Inflammatory macrophage treated with lipopolysaccharide for 1 hour (primary cell): ENCODE measurements around the gene ZNF500.
"Not testable (repeated sequence)": the region's sequence is repeated elsewhere in the genome, so short reads cannot be mapped to it uniquely, and the experiment has no call there.

Source experiments
- DNase-seq, 2 donors: peaks; one replicate each; pipeline ENCODE4 v3.0.0-alpha.2; 2020 to 2022

Gene ZNF500

DNA sequence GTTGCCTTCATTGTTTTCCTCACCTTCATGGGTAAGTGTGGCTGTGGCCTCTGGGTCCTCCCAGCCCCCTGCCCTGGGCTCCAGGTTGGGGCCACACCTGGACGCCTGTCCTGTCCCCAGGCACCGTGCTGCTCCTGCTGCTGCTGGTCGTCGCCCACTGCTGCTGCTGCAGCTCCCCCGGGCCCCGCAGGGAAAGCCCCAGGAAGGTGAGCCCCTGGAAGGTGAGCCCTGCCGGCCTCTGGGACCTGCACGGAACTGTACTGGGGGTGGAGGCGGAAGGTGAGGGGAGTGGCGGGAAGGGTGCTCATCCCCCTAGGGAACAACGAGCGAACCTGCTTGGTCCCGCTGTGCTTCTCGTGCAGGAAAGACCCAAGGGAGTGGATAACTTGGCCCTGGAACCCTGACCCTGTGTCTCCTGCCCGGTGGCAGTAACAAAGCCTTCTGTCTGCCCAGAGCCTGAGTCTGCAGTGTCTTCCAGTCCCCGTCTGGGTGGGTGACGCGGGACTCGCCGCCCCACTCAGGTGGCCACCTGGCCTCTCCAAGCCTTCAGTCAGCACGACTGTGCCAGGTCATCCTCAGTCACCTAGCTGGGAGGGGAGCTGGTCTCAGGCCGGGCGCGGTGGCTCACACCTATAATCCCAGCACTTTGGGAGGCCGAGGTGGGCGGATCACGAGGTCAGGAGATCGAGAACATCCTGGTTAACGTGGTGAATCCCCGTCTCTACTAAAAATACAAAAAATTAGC is 29.0 kb upstream of the ZNF500 start:
- no peak for DNase-seq

DNA sequence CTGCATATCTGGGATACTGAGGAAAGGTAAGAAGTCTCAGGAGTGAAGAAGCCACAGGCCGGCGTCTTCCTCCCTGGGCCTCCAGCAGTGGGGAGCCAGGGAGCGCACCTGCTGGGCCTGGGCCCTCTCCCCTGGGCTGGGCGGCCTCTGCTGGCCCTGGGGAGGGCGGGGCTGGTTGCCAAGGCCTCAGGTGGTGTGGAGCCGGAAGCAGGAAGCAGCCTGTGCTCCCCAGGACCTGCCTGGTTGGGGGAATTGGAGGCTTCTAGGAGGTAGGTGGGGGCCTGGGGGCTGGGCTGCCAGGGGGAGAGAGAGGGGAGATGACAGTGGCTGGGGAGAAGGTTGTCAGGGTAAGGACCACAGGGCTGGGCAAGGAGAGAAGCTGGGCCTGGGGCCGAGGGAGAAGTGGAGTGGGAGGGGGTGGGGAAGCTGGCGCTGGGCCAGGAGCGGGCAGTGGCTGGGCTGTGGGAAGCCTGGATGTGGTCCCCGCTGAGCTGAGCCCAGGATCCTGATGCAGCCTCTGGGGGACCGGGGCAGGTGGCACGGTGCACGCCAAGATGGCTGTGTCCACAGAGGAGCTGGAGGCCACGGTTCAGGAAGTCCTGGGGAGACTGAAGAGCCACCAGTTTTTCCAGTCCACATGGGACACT is 28.3 kb upstream of the ZNF500 start, which contains the start of gene SMIM22:
Gene SMIM22 (plus strand): TSS at position 189 of the 647 bp plus-strand sequence. CDS start 366 bp downstream, at position 555.
- DNase-seq = no peak

DNA sequence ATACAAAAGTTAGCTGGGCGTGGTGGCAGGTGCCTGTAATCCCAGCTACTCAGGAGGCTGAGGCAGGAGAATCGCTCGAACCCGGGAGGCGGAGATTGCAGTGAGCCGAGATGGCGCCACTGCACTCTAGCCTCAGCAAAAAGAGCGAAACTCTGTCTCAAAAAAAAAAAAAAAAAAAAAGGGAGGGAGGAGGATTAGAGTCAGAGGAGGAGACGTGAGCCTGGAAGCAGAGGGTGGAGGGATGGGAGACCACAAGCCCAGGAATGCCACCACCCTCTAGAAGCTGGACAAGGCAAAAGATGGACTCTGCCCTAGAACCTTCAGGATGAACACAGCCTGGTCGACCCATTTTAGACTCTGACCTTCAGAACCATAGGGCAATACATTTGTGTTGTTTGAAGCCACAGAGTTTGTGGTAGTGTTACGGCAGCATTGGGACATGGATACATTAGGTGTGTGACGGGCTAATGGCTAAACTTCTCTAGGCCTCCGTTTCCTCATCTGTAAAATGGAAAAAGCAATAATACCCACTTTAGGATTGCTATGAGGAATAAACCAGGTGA is 26.1 kb upstream of the ZNF500 start:
- DNase-seq = no peak

DNA sequence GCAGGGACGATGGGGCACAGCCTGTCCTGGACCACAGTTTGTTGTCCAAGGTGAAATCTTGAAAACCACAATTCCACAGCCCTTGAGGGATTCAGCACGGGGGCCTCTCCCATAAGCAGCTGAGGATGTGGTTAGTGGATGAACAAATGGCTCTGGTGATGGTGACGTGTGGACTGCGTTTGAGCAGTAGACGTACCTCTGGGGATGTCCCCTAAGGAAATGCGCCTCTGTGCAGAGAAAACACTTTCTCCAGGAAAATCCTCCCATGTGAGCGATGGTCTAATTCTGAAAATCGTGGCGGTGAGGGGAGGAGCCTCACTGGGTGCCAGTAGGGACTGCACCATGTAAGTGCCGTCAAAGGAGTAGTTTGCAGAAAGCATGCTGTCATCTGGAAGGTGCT is 23.9 kb upstream of the ZNF500 start:
- DNase-seq = peak in 1 of 2 donors; percentile 40

GRCh38 chr16:4790261-4790660 is 23.3 kb upstream of the ZNF500 start:
- DNase-seq = no peak

DNA sequence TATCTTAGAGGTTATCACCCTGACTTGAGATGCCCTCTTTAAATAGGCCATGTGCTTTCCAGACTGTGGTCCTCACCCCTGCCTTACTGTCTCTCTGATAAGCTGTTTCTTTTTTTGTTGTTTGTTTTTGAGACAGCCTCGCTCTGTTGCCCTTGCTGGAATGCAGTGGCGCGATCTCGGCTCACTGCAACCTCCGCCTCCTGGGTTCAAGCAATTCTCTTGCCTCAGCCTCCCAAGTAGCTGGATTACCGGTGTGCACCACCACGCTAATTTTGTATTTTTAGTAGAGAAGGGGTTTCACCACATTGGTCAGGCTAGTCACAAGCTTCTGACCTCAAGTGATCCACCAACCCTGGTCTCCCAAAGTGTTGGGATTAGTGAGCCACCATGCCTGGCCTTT is 21.9 kb upstream of the ZNF500 start:
- DNase-seq = no peak

DNA sequence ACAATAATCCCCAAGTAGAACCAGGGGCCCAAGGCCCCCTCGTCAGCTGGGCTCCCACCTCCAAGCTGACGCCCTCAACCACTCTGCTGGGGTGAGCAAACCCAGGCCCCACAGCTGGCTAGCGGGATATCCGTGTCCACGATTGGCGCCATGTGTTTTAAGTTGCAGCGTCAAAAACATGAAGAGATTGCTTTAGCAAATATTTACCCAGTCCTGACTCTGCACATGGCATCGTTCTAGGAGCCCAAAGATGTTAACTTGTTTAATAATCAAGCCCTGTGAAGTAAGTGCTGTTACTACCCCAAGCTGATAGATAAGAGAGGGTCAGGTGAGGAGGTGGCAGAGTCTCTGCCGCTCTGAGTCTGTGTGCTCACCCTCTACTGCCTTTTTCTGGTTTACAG is 21.5 kb upstream of the ZNF500 start:
- no peak for DNase-seq

GRCh38 chr16:4787627-4788482 is 20.9 kb upstream of the ZNF500 start, which contains the start of gene SEPTIN12:
Gene SEPTIN12 (minus strand): TSS chr16:4788345. CDS start chr16:4787645, 700 bp downstream.
- no peak for DNase-seq

- DNase-seq = no peak
These were observed 20.1 kb upstream of the ZNF500 start for GRCh38 chr16:4787068-4787467.

DNA sequence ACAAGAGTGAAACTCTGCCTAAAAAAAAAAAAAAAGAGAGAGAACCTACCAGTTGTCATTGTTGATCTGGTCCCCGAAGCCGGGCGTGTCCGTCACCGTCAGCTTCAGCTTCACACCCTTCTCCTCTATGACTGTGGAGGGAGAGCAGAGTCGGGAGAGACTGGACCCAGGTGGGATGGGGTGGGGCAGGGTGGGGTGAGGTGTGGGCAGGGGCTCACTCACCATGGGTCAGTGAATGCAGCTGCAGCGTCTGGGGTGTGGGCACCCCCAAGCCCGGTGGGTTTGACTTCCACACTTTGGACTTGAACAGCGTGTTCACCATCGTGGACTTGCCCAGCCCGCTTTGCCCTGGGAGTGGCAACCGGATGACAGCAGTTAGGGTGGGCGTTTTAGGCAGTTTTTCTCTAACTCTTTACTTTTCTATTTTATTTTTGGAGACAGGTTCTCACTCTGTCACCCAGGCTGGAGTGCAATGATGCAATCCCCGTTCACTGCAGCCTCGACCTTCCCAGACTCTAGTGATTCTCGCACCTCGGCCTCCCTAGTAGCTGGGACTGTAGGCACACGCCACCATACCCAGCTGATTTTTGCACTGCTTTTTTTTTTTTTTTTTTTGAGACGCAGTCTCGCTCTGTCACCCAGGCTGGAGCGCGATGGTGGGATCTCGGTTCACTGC is 18.9 kb upstream of the ZNF500 start:
- DNase-seq = no peak

DNA sequence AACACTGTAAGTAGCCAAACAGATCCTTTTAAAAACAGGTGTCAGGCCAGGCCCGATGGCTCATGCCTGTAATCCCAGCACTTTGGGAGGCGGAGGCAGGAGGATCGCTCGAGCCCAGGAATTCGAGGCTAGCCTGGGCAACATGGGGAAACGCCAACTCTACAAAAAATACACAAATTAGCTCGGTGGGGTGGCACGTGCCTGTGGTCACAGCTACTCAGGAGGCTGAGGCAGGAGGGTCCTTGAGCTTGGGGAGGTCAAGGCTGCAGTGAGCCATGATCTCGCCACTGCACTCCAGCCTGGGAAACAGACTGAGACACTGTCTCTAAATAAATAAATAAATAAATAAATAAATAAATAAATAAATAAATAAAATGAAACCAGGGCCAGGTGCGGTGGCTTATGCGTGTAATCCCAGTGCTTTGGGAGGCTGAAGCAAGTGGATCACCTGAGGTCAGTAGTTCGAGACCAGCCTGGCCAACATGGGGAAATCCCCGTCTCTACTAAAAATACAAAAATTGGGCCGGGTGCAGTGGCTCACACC is 17.6 kb upstream of the ZNF500 start:
- not testable (repeated sequence) for DNase-seq

DNA sequence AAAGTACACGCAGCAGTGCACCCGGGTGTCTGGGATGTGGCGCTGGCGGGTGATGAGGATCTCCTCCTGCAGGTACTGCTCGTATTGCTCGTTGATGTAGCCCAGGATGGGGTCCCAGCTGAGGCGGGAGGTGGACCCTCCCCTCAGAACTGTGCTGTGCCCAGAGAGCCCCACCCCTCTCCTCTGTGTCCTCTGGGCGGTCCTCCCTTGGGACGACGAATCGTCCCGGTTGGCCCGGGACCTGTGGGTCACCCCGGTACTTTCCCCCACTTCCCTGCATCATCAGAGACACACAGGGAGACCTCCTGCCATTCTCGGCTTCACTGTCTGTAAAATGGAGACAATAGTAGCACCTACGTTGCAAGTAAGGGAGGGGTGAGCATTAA is 17.0 kb upstream of the ZNF500 start:
- no peak for DNase-seq

DNA sequence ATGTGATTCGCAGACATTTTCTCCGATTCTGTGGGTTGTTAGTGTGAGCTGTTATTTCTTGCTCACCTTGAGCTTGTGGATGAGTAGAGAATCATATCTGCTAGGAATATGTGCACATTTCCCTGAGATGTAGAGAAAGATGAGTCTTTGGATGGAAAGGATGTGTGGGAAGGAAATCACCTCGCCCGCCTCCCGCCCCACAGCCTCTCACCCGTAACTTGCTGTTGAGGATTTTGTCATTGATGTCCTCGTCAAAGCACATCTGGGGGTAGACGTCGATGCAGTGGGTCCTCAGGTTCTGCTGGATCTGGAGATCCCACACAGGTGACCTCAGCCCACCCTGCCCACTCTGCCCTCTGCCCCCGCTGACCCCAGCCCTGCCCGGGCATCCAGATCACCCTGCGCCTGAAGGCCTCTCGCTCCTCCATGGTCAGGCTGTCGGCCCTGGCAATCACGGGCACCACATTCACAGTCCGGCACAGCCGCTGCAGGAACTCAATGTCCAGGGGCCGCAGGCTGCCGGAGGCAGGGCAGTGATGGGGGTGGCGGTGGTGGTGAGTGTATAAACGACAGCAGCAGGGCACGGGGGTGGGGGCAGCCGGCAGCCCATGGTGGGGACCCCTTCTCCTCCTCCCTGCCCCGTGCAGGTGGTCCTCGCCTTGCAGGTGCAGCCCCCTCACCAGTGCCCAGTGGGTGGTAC is 16.4 kb upstream of the ZNF500 start:
- no peak for DNase-seq

GRCh38 chr16:4780235-4780634 is 13.3 kb upstream of the ZNF500 start:
- peak in 1 of 2 donors; percentile 15 for DNase-seq

- no peak for DNase-seq
These were observed 11.1 kb upstream of the ZNF500 start for GRCh38 chr16:4778050-4778392.

DNA sequence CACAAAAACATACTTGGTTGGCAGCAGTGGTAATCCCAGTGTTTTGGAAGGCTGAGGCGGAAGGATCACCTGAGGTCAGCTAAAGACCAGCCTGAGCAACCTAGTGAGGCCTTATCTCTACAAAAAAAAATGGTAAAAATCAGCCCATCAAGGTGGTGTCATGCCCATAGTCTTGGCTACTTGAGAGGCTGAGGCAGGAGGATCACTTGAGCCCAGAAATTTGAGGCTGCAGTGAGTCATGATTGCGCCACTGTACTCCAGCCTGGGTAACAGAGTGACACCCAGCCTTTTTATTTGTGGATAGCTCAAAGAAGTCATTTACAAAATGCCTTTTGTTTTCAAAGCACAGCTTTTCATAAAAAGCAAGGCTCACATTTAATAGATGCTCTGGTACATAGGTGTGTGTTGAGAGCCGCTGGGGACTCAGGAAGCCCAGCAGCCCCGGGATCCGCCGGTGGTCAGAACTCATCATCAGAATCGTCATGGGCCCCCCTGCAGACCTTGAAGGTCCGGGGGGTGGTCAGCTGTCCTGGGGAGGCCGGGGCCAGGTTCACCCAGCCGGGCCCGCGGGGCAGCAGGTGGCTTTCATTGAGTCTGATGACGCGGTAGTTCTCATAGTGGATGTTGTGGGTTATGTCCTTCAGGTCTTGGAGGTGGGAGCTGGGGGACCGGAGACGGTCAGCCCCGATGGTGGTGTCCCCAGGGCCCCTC is 10.5 kb upstream of the ZNF500 start:
- no peak for DNase-seq

- DNase-seq = no peak
These were observed 9.3 kb upstream of the ZNF500 start for GRCh38 chr16:4776141-4776705.

GRCh38 chr16:4775005-4775404 is 8.0 kb upstream of the ZNF500 start:
- DNase-seq = peak in 1 of 2 donors; percentile 19

DNA sequence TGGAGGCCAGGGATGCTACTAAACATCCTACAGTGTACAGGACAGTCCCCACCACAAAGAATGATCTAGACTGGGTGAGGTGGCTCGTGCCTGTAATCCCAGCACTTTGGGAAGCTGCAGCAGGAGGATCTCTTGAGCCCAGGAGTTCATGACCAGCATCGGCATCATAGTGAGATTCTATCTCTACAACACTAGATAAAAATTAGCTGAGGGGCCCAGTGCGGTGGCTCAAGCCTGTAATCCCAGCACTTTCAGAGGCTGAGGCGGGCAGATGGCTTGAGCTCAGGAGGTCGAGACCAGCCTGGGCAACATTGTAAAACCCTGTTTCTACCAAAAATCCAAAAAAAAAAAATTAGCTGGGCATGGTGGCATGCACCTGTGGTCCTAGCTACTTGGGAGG is 5.4 kb upstream of the ZNF500 start:
- no peak for DNase-seq

DNA sequence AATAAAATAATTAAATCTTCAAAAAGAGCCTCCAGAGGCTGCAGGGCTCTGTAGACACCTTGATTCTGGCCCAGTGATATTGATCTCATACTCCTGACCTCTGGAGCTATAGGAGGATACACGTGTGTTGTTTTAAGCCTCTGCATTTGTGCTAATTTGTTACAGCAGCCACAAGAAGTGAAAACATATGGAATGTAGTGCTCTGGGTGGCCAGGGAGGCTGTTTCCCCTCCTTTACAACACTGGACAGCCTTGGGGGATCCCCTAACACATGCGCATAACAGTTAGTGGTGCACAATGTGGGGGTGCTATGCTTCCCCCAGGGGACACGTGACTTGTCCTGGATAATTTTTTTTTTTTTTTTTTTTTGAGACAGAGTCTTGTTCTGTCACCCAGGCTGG is 4.7 kb upstream of the ZNF500 start:
- DNase-seq = peak in 1 of 2 donors; percentile 32

GRCh38 chr16:4769306-4769638 is 2.3 kb upstream of the ZNF500 start:
- DNase-seq = no peak
